Stimulated activated CD8-positive, alpha-beta memory T cell treated with anti-CD3 and anti-CD28 coated beads, Interleukin-12 subunit alpha, Interleukin-12 subunit beta, amount 100 ng/mL, for 24 hours (primary cell): ENCODE measurements around the gene OR6K6.

Experiments used
- DNase-seq: peaks from one replicate; pipeline ENCODE4 v3.0.0-alpha.2; 2020; ENCODE audit errors: extremely low read depth

The OR6K6 gene

DNA sequence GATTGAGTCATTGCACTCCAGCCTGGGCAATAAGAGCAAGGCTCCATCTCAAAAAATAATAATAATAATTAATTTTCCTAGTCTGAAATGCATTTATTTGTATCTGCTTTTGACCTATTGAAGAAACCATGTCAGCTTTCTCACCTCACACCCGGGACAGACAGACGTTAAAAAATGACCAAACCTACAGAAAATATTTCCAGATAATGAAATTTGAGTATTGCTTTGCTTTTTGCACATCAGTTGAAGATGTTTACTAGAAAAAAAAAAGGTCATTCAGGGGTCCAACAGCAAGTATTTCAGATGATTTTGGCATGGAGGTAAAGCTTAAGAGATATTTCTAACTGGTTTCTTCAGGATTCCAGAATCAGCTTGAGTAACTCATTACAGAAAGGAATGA lies at the start of gene OR6K6:
OR6K6 (plus strand) TSS at position 301 of the 400 bp plus-strand sequence. CDS start 168 bp downstream, outside the sequence.
- DNase-seq: no peak

GRCh38 chr1:158706096-158706495 lies 48.4 kb upstream of the OR6K6 start:
- DNase-seq: no peak

DNA sequence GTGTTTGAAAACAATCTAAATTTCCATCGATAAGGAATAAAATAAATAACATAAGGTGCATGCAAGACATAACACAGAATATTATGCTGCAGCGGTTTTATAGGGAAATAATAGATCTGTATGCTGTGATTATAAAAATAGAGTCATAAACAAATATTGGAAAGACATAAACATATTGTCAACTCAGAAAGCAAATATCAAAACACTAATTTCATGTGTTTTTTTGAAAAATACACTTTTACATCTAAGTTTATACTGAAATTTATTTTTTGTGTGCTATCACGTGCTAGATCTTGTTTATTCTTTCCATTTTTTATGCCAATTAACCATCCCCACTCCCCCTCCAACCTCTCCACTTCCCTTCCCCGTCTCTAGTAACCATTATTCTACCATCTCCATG lies 43.4 kb upstream of the OR6K6 start:
- no peak for DNase-seq

DNA sequence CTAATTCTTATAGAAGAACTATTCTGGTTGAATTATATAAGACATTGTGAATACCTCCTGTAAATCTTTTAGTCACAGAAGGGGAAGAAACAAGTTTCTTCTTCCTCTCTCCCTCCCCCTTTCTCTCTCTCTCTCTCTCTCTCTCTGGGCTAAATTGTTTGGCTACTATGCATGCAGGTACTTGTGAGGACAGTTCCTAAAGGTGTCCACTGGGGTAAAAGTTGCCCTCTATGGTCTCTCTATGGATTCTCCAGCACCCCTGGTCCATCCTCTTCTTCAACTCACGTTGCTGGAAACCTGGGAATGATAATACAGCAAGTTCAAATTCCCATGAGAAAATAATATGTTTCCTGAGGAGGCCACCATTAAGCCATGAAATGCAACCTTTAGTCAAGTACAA lies 39.8 kb upstream of the OR6K6 start:
- DNase-seq: no peak

GRCh38 chr1:158716335-158716734 lies 38.2 kb upstream of the OR6K6 start:
- DNase-seq: no peak

DNA sequence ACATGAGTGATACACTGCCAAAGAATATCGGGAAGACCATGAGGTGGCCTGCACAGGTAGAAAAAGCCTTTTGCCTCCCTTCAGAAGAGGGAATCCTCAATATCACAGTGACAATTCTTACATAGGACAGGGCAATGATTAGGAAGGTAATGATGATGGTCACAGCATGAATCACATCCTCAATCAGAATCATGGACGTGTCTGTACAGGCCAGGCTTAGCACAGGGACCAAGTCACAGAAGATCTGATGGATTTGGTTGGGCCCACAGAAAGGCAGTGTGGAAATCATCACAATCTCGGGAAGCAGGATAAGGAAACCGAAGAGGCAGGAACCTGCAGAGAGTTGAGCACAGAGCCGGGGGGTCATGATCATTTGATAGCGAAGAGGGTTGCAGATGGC lies 37.2 kb upstream of the OR6K6 start:
- DNase-seq: no peak

GRCh38 chr1:158719664-158720063 lies 34.9 kb upstream of the OR6K6 start:
- DNase-seq: no peak

- no peak for DNase-seq
Measured at GRCh38 chr1:158720620-158721019, 33.9 kb upstream of the OR6K6 start, which contains the start of gene OR6K3. Gene OR6K3, minus strand, starts transcription at chr1:158720720. Its CDS starts 2,605 bp downstream, at chr1:158718115.

- no peak for DNase-seq
Measured at GRCh38 chr1:158724442-158724841, 30.1 kb upstream of the OR6K6 start.

- no peak for DNase-seq
Measured at GRCh38 chr1:158728510-158729225, 25.9 kb upstream of the OR6K6 start.

DNA sequence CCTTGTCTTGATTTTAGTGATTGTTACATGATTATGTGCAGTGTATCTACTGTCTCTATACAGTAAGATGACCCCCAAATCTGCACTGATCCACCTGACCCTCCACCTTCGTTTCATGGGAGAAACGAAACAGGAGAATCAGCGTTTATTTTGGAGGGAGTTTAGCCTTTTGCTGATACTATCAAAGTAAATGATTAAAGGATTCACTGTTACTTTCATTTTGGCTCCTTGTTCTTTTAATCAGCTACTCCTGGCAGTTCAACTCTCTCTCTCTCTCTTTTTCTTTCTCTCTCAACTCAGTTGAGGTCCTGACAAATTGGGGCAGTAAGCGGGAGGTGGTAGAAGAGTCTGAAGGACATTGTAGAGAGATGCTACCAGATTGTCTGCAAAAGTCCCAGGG lies 24.1 kb upstream of the OR6K6 start:
- DNase-seq: no peak

DNA sequence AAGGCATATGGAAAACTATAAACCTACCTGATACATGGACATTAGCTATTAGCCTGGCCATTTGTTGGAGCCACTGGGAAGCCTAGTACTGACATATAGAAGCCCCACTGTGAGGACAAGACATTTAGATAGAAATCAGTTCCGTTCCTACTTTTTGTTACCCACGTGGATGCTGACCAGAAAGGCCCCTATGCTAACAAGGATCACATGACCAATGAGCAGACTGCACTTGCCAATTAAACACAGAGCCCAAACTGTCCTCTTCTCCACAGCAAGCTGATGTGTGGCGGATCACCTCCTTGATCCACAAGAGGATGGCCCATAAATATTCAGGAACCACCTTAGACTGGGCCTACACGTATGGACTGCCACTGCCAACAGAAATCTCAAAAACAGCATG lies 22.8 kb upstream of the OR6K6 start:
- DNase-seq: no peak

GRCh38 chr1:158732524-158732923 lies 22.0 kb upstream of the OR6K6 start:
- no peak for DNase-seq

DNA sequence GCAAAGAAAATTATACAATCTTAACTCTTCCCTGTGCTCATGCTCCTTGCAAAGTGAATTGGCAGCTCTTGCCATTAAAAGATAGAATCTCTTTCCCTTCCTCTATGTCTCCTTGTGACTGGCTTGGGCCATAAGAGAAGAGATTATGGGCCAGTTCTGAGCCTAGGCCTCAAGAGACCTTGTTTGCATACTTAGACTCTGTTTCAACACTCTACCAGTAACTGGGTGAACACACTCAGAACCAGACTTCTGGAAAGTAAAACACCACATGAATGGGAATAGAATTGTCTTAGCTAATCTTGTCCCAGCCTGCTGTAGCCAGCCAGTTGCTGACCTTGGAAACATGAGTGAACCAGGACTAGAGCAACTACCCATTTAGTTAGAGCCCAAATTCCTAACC lies 18.7 kb upstream of the OR6K6 start:
- no peak for DNase-seq

DNA sequence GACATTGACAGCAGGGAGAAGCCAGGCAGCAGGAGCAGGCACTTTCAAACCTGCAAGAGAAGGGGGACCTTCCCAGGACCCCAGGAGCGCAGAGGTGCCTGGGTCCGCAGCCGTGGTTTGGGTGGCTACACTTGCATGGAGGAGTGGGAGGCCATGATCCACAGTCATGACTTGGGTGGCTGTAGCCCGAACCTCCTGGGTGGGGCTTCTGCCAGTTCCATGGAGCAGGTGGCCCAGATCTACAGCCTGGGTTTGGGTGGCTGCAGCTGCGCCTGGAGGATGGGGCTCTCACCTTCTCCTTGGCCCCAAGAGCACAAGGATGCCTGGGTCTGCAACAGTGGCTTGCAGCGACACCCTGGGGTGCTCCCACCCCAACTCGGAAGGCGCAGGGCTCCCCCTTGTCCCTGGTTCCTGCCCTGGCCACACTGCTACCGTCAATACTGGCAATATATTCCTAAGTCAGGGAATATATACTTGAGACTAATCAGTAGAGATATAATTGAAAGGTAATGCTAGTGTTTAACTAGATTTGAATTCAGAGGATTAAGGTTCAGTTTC lies 2.3 kb upstream of the OR6K6 start:
- no peak for DNase-seq

DNA sequence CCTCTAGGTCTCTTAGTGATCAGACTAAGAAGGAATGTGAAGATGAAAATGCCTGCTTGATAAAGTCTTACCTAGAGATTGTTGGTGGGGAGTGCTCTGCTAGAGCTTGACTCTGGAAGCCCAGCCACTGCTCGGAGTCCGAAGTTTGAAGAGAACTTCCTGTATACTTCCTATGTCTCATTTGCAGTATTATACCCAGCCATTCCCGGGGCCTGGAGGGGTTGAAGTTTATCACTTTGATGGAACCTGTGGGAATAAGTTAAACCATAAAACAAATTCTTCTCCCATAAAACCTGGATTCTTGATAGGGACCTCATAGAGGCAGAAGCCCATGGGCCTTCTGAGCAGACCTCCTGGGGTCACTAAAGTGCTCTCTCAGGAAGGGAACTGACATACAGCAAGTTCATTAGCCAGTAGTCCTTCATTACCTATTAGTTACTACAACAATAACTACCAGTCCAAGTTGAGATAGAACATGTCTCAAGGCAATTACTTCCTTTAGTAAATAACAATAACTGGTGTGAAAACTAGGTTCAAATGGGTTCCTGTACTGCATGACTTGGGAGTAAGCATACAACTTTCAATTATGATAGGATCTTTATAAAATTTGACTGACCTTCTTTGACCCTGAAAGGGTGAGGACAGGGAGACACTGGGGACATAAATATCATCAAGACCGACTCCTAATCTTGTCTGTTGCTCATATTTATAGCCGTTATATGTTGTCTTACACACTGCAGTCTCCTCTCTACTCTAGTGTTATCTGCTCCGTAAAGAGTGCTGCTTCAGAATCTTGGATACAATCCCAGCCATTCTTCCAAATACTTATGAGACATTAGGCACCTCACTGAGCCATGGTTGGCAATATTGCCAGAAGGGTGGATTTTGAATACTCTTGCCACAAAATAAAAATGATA lies 17.7 kb downstream of the OR6K6 start, which contains the start of gene OR6N1:
OR6N1 (minus strand) TSS at position 246 of the 917 bp plus-strand sequence. CDS start 5,513 bp downstream, outside the sequence.
- no peak for DNase-seq

DNA sequence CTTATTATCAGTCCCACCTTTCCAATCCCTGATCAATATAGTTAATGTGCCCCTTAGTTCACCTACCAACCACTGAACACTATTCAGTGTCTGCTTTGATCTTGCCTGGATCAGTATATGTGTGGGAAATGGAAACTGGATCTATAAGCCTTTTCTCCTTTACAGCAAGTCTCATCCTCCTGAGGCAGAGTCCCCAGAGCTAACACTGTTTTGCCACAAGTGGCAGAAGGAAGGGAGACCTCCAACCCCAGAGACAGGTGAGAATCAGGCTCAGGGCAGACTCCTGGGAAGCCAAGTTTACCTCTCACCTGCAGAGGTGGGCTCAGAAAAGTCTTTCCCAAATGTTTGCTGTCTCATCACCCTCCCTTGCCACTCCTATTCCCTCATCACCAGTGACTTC lies 26.6 kb downstream of the OR6K6 start, which contains the start of gene OR6N2:
OR6N2 (minus strand) TSS at position 101 of the 400 bp plus-strand sequence. CDS start 3,569 bp downstream, outside the sequence.
- DNase-seq: no peak

GRCh38 chr1:158793604-158794003 lies 39.1 kb downstream of the OR6K6 start:
- DNase-seq: no peak

- DNase-seq: no peak
Measured at GRCh38 chr1:158794247-158794646, 39.7 kb downstream of the OR6K6 start.

DNA sequence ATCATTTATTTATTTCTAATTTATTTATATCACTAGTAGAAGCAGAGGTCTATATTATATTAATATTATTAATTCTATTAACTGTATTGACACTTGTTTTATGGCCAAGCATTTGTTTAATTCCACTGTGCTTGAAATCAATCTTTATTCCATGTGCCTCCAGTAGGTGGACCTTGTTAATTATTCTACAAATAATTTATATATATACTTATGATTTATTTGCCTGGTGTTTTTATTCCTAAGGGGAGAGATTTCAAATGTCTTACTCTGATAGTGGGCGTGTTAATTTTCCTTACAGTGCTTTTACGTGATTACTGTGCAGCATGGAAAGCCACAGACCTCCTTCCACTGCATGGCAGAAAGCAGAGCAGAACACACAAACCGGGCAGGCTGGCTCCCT lies 44.0 kb downstream of the OR6K6 start:
- no peak for DNase-seq

- DNase-seq: no peak
Measured at GRCh38 chr1:158799689-158800088, 45.2 kb downstream of the OR6K6 start.

- no peak for DNase-seq
Measured at GRCh38 chr1:158800526-158800925, 46.0 kb downstream of the OR6K6 start.
